OCI-LY1 (cell line): ENCODE data around the gene STEAP3.

Experiments
- H2AFZ ChIP-seq: fragments of 200-600 bp; sonication (generic), shearing (Covaris generic); 2 replicates; pipeline ENCODE4 v1.6.0; 2014; ENCODE audit warnings: antibody characterized with exemption, mild to moderate bottlenecking, low read length
- H3F3A ChIP-seq: fragments of 200-600 bp; sonication (generic), shearing (Covaris generic); 2 replicates; pipeline ENCODE4 v1.6.0; 2014; ENCODE audit warnings: mild to moderate bottlenecking, antibody characterized with exemption, low read length, moderate library complexity; ENCODE audit not compliant: insufficient read depth
- H3K27ac ChIP-seq: fragments of 200-600 bp; sonication (generic); 2 replicates; pipeline ENCODE4 v1.5.1; 2014; ENCODE audit warnings: low read length, mixed run types, mild to moderate bottlenecking, low read depth; ENCODE audit not compliant: poor library complexity, severe bottlenecking
- H3K27me3 ChIP-seq: fragments of 200-600 bp; sonication (generic); 2 replicates; pipeline ENCODE4 v1.6.0; 2014; ENCODE audit warnings: antibody characterized with exemption, mild to moderate bottlenecking, low read length, moderate library complexity; ENCODE audit not compliant: insufficient read depth
- H3K36me3 ChIP-seq: fragments of 200-600 bp; sonication (generic); 2 replicates; pipeline ENCODE4 v1.6.1; 2014; ENCODE audit warnings: mild to moderate bottlenecking, antibody characterized with exemption, low read length, moderate library complexity, mixed read lengths; ENCODE audit not compliant: insufficient read depth
- H3K4me1 ChIP-seq: fragments of 200-600 bp; sonication (generic); 2 replicates; pipeline ENCODE4 v1.5.1; 2014; ENCODE audit warnings: mild to moderate bottlenecking, low read length, moderate library complexity; ENCODE audit not compliant: insufficient read depth, severe bottlenecking
- H3K4me2 ChIP-seq: fragments of 200-600 bp; sonication (generic), shearing (Covaris generic); 2 replicates; pipeline ENCODE4 v1.6.1; 2014; ENCODE audit warnings: low read length
- H3K4me3 ChIP-seq: fragments of 200-600 bp; sonication (generic); 2 replicates; pipeline ENCODE4 v1.5.1; 2014; ENCODE audit warnings: low read length, low read depth, mild to moderate bottlenecking, mixed read lengths; ENCODE audit not compliant: poor library complexity, severe bottlenecking
- H3K79me2 ChIP-seq: fragments of 200-600 bp; shearing (Covaris generic); 2 replicates; pipeline ENCODE4 v1.6.1; 2016; ENCODE audit warnings: mixed run types, low read length, mixed read lengths; ENCODE audit not compliant: insufficient read depth
- H3K9ac ChIP-seq: fragments of 200-600 bp; sonication (generic), shearing (Covaris generic); 2 replicates; pipeline ENCODE4 v1.6.1; 2014; ENCODE audit warnings: mild to moderate bottlenecking, low read length, mixed read lengths
- H3K9me2 ChIP-seq: fragments of 200-600 bp; sonication (generic), shearing (Covaris generic); 2 replicates; pipeline ENCODE4 v1.6.1; 2014; ENCODE audit warnings: low read depth, mild to moderate bottlenecking, low read length, mixed read lengths
- H3K9me3 ChIP-seq: fragments of 200-600 bp; shearing (Covaris generic); 2 replicates; pipeline ENCODE4 v1.6.1; 2014; ENCODE audit warnings: low read length, mixed read lengths
- H4K20me1 ChIP-seq: fragments of 200-600 bp; sonication (generic), shearing (Covaris generic); 2 replicates; pipeline ENCODE4 v1.6.0; 2016; ENCODE audit warnings: mild to moderate bottlenecking, low read length; ENCODE audit not compliant: insufficient read depth
- EZH2 ChIP-seq: fragments of 200-600 bp; sonication (generic), shearing (Covaris generic); IDR thresholded peaks from 2 replicates; pipeline ENCODE4 v1.8.0; 2017; ENCODE audit warnings: borderline replicate concordance, mixed run types, mild to moderate bottlenecking, antibody characterized with exemption, low read length, moderate library complexity, mixed read lengths
- TF ChIP-seq, protein P1 (sequence below): fragments of 200-600 bp; sonication (generic), shearing (Covaris generic); IDR thresholded peaks from 2 replicates; pipeline ENCODE4 v1.5.1; 2017; ENCODE audit warnings: mild to moderate bottlenecking, antibody characterized with exemption, low read length, moderate library complexity, mixed read lengths

Gene STEAP3

DNA sequence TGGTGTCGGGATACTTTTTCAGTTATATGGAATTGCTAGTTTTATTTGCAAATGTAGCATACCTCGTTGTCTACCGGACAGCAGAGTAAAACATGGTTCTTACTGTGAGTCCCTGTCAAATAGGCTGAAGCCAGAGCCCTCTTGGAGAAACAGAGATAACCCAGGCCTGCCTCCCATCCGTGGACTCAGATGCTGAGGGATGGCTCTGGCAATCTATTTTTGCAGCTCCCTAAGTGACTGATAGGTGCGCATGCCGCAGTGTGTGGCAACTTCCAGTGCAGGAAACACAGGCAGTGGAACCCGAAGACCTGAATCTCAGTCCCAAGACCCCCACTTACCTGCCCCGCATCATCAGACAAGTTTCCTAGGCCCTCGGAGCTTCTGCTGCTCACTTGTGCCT, 33.6 kb downstream of the STEAP3 start:
- no peak overlapping the region for H2AFZ ChIP-seq
- TF ChIP-seq, protein P1, sequence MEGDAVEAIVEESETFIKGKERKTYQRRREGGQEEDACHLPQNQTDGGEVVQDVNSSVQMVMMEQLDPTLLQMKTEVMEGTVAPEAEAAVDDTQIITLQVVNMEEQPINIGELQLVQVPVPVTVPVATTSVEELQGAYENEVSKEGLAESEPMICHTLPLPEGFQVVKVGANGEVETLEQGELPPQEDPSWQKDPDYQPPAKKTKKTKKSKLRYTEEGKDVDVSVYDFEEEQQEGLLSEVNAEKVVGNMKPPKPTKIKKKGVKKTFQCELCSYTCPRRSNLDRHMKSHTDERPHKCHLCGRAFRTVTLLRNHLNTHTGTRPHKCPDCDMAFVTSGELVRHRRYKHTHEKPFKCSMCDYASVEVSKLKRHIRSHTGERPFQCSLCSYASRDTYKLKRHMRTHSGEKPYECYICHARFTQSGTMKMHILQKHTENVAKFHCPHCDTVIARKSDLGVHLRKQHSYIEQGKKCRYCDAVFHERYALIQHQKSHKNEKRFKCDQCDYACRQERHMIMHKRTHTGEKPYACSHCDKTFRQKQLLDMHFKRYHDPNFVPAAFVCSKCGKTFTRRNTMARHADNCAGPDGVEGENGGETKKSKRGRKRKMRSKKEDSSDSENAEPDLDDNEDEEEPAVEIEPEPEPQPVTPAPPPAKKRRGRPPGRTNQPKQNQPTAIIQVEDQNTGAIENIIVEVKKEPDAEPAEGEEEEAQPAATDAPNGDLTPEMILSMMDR: no peak
- TF ChIP-seq EZH2: no peak
- H3K27ac ChIP-seq: no peak overlapping the region
- no peaks in the 10 kb centered on the region for H3K9me2 ChIP-seq
- no peaks in the 10 kb centered on the region for H3K9me3 ChIP-seq
- H4K20me1 ChIP-seq: no peaks in the 10 kb centered on the region
- H3K4me3 ChIP-seq: no peak overlapping the region
- no peaks in the 10 kb centered on the region for H3F3A ChIP-seq
- H3K36me3 ChIP-seq: no peaks in the 10 kb centered on the region
- H3K4me1 ChIP-seq: no peaks in the 10 kb centered on the region
- H3K79me2 ChIP-seq: no peaks in the 10 kb centered on the region
- no peak overlapping the region for H3K9ac ChIP-seq
- H3K27me3 ChIP-seq: no peaks in the 10 kb centered on the region
- H3K4me2 ChIP-seq: no peak overlapping the region

DNA sequence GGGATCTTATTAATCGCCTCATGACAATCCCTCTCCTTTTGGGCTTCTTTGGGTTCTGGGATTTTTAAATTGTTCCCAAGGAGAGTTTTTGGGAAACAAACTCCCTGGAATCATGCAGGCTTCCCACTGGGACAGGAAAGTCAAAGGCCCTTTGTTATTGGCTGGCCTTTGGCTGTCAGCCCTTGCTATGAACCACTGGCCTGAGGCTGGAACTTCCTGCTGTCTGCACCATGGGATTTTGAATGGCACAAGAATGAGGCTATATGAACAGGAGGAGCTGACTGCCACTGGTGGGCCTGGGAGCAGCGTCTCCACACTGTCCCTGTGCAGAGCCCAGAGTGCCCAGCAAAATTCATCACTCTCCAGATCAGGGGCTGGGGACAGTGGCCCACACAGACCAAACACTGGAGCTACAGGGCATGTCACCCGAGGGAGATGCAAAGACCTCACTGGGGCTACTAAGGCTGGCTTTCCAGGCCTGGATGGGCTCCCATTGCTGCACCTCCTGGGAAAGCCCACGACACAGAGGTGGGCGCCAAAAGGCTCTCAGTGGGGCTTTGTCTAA, 35.7 kb downstream of the STEAP3 start:
- H3K27ac ChIP-seq: no peak overlapping the region
- H3K36me3 ChIP-seq: no peaks in the 10 kb centered on the region
- no peak overlapping the region for H3K4me3 ChIP-seq
- no peak overlapping the region for H3K4me2 ChIP-seq
- TF ChIP-seq EZH2: no peak
- TF ChIP-seq, protein P1: no peak
- no peaks in the 10 kb centered on the region for H3F3A ChIP-seq
- no peaks in the 10 kb centered on the region for H4K20me1 ChIP-seq
- no peaks in the 10 kb centered on the region for H3K9me3 ChIP-seq
- no peaks in the 10 kb centered on the region for H3K4me1 ChIP-seq
- no peak overlapping the region for H2AFZ ChIP-seq
- no peaks in the 10 kb centered on the region for H3K9me2 ChIP-seq
- H3K9ac ChIP-seq: no peak overlapping the region
- H3K27me3 ChIP-seq: no peaks in the 10 kb centered on the region
- no peaks in the 10 kb centered on the region for H3K79me2 ChIP-seq

DNA sequence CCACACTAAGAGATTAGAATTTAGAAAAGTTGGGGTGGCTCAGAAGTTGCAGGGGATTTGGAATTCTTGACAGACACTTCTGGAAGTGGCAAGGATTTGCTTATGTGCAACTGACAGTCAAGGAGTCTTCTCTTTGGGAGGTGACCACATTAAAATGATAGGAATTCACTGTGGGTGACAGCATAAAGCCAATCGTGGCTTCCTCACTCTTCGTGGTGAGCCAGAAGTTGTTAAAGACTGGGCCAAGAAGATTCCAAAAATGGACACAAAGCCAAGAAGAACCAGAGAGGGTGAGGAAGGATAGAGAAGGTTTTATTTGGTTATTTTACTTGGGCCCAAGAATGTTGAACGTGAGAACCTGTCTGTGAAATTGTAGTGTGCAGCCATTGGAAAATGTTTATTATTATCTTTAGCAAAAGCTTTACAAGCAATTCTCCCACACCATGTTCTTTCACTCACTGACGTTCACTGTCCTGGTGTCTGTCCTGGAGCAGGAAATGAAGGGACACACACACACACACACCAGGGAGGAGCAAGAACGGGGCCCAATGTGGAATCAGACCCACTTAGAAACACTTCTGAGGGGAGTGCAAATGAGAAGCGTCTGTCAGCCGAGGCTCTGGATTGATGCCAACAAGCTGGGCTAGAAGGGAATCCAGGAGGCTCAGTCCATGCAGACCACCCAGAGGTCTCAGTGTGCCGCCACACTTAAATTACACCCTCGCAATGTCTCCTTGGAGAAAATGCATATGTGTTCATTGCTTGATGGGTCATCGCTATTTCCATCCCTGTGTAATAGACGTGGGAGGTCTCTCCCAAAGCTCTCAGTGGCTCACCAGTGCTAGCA, 37.2 kb downstream of the STEAP3 start:
- Histone ChIP-seq H3K36me3 (no peaks in the 10 kb centered on the region), H3K79me2 (no peaks in the 10 kb centered on the region), H4K20me1 (no peaks in the 10 kb centered on the region), H3K27ac (no peak overlapping the region), H3K27me3 (no peaks in the 10 kb centered on the region), H3K4me2 (no peak overlapping the region), H3K9ac (no peak overlapping the region), H2AFZ (no peak overlapping the region), H3K9me3 (no peaks in the 10 kb centered on the region), H3K4me1 (no peaks in the 10 kb centered on the region), H3K9me2 (no peaks in the 10 kb centered on the region), H3K4me3 (no peak overlapping the region), H3F3A (no peaks in the 10 kb centered on the region)
- TF ChIP-seq, protein P1: no peak
- no peak for TF ChIP-seq EZH2
